GM21723 (cell line): Measurements from ENCODE around the gene THRB.
"Not testable (repeated sequence)": the region's sequence is repeated elsewhere in the genome, so short reads cannot be mapped to it uniquely, and the experiment has no call there.

Source experiments
- ATAC-seq: cut with Tn5 transposase; IDR thresholded peaks from one replicate; pipeline ENCODE4 v1.9.1; 2021; ENCODE audit warnings: mild to moderate bottlenecking, moderate library complexity; ENCODE audit not compliant: unreplicated experiment

The THRB gene

GRCh38 chr3:24450160-24450907 is 44.3 kb downstream of the THRB start:
- no peak for ATAC-seq

DNA sequence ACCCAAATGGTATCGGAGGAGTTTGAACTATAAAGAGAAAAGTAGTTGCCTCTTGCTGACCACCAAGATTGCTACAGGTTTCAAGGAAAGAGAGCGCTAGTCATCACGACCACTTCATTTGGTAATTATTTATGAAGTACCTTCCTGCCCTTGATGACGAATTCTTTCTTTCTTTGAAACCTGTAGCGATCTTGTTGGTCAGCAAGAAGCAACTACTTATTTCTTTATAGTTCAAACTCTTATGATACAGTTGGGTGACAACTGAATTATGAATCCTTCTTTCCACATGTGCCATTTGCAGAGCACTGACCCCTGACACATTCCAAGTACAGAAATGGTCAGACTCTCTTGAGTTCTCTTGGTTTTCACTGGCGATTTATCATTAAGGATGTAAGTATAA is 46.8 kb downstream of the THRB start:
- no peak for ATAC-seq

DNA sequence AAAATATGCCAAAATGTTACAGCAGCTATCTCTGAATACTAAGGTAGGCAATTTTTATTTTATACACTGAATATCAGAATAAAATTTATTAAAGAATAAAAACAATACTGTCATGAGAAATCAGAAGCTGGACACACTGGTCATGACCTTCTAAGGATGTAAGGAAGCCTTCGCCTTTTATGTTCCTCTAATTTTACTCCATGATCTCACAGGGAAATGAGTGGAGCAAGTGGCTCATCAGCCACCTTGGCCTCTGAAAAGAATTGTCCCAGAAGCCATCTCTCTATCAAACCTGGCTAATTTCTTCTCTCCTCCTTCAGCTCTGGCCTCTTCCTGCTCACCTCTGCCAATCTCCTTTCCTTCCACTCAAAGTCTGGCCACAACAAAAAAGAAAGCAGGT is 48.6 kb downstream of the THRB start:
- no peak for ATAC-seq

- no peak for ATAC-seq
These were observed 51.2 kb downstream of the THRB start for GRCh38 chr3:24443476-24443875.

DNA sequence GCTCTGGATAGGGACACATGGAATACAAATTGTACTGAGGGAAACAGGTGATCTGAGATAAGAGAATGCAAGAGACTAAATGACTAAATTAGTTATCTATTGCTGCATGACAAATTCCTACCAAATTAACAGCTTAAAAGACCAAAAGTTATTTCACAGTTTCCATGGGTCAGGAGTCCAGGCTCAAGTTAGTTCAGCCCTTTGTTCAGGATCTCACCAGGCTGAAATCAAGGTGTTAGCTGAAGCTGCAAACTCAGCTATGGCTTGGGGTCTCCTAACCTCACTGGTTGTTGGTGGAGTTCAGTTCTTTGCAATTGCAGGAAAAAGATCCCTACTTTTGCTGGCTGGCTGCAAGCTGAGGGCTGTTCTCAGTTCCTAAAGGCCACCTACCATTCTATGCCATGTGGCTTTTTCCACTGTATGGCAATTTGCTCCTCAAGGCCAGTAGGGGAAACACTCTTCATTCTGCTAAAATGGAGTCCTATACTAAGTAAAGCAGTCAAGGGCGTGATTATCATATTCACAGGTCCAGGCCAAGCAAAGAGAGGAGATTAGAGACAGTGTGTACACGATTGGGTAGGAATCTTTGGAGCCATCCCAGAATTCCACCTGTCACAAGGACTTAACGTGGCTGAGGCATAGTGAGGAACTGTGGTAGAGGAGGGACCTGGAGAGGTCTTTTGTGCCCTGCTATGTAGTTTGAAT is 53.7 kb downstream of the THRB start:
- ATAC-seq, result no peak

GRCh38 chr3:24439021-24439420 is 55.6 kb downstream of the THRB start:
- no peak for ATAC-seq

DNA sequence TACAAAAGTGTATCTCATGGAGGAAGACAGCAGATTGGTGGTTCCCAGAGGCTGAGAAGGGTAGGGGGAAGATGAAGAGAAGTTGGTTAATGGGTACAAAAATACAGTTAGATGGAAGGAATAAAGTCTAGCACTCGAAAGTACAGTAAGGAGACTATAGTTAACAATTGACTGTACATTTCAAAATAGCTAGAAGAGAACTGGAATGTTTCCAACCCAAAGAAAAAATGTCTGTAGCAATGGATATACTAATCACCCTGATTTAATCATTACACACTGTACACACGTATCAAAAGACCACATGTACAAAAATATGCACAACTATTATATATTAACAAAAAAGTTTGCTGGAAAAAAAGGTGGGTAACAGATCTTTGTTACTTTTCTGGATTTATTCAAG is 57.3 kb downstream of the THRB start:
- ATAC-seq, result no peak

DNA sequence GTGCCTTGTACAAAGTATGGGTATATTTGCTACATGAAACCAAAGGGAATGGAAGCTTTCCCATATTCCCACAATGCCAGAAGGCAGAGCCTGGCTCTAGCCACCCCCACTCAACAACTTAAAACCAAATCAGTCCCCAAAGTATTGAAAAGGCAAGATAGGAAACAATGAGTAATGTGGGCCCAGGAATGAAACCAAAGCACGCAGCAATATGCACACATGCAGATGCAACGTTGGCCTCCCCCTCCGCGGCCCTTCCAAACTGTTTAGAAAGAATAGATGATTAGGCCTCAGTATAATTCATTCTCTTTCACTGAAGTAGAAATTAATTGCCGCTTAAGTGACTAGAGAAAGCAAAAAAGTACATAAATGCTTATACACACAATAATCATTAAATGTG is 59.1 kb downstream of the THRB start:
- no peak for ATAC-seq

DNA sequence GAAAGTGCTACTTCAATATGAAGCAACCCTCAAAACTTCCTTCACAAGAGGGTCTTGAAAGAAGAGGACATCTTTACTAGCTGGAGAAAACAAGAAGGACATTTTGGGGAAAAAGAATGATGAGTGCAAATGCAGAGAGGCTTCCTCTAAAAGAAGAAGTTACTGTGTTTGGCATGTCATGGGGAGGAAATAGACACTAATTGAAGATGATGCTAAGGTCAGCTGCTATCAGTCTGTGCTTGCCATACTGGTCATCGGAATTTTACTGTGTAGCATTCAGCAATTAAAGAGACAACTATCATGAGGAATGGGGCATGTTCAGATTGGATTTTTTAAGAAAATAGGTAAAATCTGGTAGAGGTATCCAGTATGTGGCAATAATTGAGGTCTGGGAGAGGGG is 60.0 kb downstream of the THRB start:
- no peak for ATAC-seq

DNA sequence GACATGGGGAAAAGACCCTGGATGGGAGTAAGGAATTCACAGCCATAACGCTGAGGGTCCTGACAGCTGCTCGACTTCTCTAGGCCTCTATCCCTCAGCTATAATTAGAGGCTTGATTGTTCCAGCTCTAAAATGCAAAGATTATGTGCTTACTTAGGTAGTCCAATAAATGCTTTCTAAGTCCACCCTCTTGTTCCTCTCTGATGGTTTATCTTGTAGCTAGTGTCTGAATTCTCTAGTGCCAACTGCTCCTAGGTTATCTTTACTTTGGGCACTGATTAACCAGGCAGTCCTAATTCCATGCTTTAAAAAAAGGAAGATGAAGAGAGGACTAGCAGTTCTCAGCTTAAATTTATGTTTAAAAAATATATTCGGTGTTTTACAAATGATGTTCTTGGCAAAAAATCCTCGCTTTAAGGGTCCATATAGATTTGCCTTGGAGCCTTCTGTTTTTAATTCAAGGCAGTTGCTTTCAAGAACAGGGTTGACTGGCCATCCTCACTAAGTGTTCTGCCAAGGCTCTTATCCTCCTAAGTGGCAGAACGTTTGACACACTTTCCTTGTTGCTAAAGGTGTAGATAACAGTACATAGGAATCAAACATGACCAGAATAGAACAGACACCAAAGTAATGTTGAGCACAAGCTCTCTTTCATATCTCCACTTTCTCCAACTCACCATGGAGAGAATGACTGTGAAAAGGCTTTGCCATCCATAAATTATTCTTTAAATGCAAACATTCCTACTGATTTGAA is 60.6 kb downstream of the THRB start:
- ATAC-seq, result no peak

- no peak for ATAC-seq
These were observed 61.7 kb downstream of the THRB start for GRCh38 chr3:24432989-24433388.

DNA sequence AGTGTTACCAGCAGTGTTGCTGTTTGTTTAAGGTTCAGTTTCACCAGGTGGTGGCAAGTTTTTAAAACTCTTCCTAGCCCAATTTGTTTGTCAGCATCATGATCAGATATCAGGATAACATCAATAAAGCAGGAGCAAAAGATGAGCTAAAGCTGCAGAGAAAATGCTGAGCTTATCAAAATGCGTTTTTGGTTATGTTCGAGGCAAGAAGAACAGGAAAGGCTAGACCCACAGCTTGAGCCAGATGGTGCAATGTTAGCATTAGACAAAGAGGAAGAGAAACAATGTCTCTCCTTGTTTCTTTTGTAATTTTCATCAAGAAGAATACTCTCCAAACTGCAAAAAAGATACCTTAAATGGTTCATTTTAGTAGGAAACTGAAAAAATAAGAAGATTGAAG is 66.2 kb downstream of the THRB start:
- no peak for ATAC-seq

DNA sequence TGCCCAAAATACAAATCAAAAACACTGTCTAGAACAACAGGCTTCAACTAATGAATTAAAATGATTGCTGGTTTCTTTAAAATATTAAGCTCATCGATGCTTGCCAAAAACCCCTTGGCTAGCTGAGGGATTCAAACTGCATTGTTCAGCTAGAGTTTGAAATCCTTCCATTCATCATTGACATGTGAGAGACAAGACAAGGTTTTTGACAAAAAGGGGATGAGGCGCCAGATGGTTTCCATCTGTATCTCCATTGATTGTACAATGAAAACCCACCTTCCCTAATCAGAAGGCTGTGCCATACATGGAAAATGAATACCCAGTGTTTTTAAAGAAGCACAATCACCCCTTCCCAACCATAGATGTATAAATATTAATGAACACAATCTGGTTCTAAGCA is 67.8 kb downstream of the THRB start:
- no peak for ATAC-seq

DNA sequence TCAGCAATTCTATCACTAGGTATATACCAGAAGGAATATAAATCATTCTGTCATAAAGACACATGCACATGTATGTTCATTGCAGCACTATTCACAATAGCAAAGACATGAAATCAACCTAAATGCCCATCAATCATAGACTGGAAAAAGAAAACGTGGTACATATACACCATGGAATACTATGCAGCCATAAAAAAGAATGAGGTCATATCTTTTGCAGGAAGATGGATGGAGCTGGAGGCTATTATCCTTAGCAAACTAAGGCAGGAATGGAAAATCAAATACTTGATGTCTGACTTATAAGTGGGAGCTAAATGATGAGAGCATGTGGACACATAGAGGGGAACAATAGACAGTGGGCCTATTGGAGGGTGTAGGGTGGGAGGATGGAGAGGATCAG is 73.8 kb downstream of the THRB start:
- not testable (repeated sequence) for ATAC-seq

DNA sequence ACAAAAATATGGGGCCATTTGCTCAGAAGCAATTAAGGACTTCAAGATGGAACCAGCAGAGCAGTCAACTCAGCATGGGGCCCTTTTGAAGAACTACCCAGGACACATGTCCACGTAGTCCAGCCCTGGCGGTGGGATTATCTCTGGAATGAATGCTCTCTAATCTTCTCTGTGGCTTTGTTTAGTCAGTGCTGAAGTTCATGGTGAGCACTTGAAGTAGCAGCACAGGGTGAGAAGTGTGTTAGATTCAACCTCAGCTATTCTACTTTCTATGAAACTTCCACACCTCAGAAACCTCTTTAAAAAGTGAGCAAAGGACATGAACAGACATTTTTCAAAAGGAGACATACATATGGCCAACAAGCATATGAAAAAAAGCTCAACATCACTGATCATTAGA is 74.4 kb downstream of the THRB start:
- no peak for ATAC-seq

DNA sequence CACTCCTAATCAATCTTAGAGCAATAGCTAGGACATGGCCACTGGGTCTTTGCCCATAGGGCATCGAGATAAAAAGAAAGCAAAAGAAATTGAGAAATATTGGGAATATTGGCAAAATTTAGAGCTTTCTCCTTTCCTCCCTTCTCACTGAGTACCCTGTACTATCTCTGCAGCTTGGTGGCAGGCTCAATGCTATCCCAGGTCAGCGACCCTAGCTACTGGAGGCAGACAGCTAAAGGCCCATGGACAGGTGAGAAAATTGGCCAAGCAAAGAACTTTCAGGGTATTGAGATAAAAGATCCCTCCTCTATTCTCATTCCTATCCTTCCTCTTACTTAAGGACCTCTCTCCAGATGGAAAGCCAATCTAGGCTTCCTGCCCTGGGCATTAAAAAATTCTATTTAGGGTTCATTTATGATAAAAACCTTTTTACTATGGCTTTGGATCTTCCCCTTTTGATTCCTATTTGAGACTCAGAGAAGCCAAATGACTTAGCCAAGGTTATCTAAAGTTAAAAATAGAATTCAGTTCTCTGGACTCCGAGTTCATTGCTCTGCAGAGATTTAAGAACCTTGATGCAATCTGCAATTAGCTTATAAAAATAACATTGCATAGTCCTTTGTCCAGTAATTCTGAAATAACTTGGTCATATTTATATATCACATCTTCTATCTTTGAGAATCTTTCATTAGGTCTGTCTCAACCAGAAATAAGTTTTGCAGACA is 75.4 kb downstream of the THRB start:
- no peak for ATAC-seq

DNA sequence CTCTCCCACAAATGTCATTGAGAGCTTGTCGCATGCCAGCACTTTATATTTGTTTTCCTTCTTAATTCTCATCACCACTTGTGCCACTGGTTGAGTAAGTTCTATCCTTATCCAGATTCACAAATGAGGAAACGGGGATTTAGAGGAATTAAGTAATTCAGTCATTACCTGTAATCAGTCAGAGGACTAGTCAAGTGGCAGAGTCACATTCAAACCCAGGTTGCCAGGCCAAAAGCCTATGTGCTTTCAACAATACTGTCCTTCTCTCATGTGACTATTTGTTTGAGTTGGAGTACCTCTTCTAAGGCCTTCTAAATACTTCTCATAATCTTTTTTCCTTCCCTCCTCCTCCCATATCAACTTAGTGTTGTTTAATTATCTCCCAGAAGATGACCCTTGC is 76.9 kb downstream of the THRB start:
- ATAC-seq, result no peak

GRCh38 chr3:24416224-24416623 is 78.4 kb downstream of the THRB start:
- no peak for ATAC-seq

DNA sequence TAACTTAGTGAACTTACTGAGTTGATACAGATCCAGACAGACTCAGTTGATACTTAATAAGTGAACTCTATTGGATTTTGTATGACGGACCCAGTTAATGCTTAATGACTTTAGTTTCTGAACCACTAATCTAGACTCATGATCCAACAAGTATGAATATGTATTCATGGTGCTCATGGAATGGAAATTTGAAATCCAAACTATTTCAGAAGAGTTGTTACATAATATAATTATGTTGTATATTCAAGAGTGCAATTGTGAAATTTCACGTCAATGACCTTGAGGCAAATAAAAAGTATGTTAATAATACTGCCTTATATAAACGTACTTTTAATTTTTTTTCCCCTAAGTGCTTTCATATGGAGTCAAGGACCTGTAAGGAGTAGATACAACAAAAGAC is 78.8 kb downstream of the THRB start:
- no peak for ATAC-seq

GRCh38 chr3:24413662-24414061 is 81.0 kb downstream of the THRB start:
- not testable (repeated sequence) for ATAC-seq

- ATAC-seq, result no peak
These were observed 83.8 kb downstream of the THRB start for GRCh38 chr3:24410860-24411259.
